H9 (cell line): ENCODE measurements around the gene APCDD1. TPM values are rescaled to one million over a fixed set of nuclear protein-coding genes. Genes with fewer than 3 reads are reported as not detected.

Experiments
- DNase-seq: peaks from one replicate; pipeline ENCODE4 v3.0.0-alpha.2; 2017
- H2AFZ ChIP-seq: one replicate; pipeline ENCODE4 v1.6.1; 2013; ENCODE audit warnings: mild to moderate bottlenecking, low read length, control low read depth, moderate library complexity
- H2AK5ac ChIP-seq: 2 replicates; pipeline ENCODE4 v1.6.1; 2013; ENCODE audit warnings: low read length, control low read depth, mixed read lengths; ENCODE audit not compliant: insufficient read length
- H2BK120ac ChIP-seq: one replicate; pipeline ENCODE4 v1.6.1; 2013; ENCODE audit warnings: low read depth, mild to moderate bottlenecking, low read length, control low read depth, inconsistent platforms; ENCODE audit not compliant: poor library complexity, severe bottlenecking
- H2BK12ac ChIP-seq: 2 replicates; pipeline ENCODE4 v1.6.1; 2013; ENCODE audit warnings: low read length, control low read depth, mixed read lengths, low read depth; ENCODE audit not compliant: insufficient read length
- H2BK15ac ChIP-seq: 2 replicates; pipeline ENCODE4 v1.6.1; 2013; ENCODE audit warnings: low read depth, low read length, control low read depth
- H2BK20ac ChIP-seq: one replicate; pipeline ENCODE4 v1.6.1; 2013; ENCODE audit warnings: low read depth, mild to moderate bottlenecking, low read length, control low read depth, inconsistent platforms; ENCODE audit not compliant: poor library complexity, severe bottlenecking
- H2BK5ac ChIP-seq: 2 replicates; pipeline ENCODE4 v1.6.1; 2013; ENCODE audit warnings: low read length, control low read depth, mixed read lengths; ENCODE audit not compliant: insufficient read length
- H3K14ac ChIP-seq: 2 replicates; pipeline ENCODE4 v1.6.1; 2013; ENCODE audit warnings: low read length, control low read depth; ENCODE audit not compliant: insufficient read depth
- H3K18ac ChIP-seq: 2 replicates; pipeline ENCODE4 v1.6.1; 2013; ENCODE audit warnings: low read depth, mild to moderate bottlenecking, mixed read lengths, low read length, control low read depth; ENCODE audit not compliant: insufficient read length
- H3K23ac ChIP-seq: 2 replicates; pipeline ENCODE4 v1.6.1; 2013; ENCODE audit warnings: low read length, control low read depth, mixed read lengths, low read depth; ENCODE audit not compliant: insufficient read length
- H3K23me2 ChIP-seq: 2 replicates; pipeline ENCODE4 v1.6.1; 2013; ENCODE audit warnings: low read depth, mild to moderate bottlenecking, mixed read lengths, low read length, control low read depth; ENCODE audit not compliant: insufficient read length, poor library complexity, severe bottlenecking
- H3K27ac ChIP-seq: 2 replicates; pipeline ENCODE4 v1.5.1; 2013; ENCODE audit warnings: low read length, control low read depth, mixed read lengths, low read depth; ENCODE audit not compliant: insufficient read length
- H3K27me3 ChIP-seq: 2 replicates; pipeline ENCODE4 v1.6.1; 2013; ENCODE audit warnings: low read length, control low read depth, inconsistent platforms; ENCODE audit not compliant: insufficient read depth
- H3K4ac ChIP-seq: 2 replicates; pipeline ENCODE4 v1.6.1; 2013; ENCODE audit warnings: low read depth, mild to moderate bottlenecking, control low read depth, inconsistent platforms, low read length, moderate library complexity
- H3K4me1 ChIP-seq: 2 replicates; pipeline ENCODE4 v1.6.1; 2013; ENCODE audit warnings: low read length, control low read depth, inconsistent platforms; ENCODE audit not compliant: insufficient read depth
- H3K4me2 ChIP-seq: 2 replicates; pipeline ENCODE4 v1.6.1; 2013; ENCODE audit warnings: low read length, control low read depth, mixed read lengths; ENCODE audit not compliant: insufficient read length, insufficient read depth
- H3K56ac ChIP-seq: 2 replicates; pipeline ENCODE4 v1.6.1; 2013; ENCODE audit warnings: low read depth, mild to moderate bottlenecking, mixed read lengths, low read length, control low read depth; ENCODE audit not compliant: insufficient read length
- H3K79me1 ChIP-seq: 2 replicates; pipeline ENCODE4 v1.6.1; 2013; ENCODE audit warnings: low read depth, mild to moderate bottlenecking, moderate library complexity, low read length, control low read depth, inconsistent platforms; ENCODE audit not compliant: insufficient read depth, poor library complexity, severe bottlenecking
- H3K79me2 ChIP-seq: 2 replicates; pipeline ENCODE4 v1.6.1; 2013; ENCODE audit warnings: low read length, control low read depth, inconsistent platforms; ENCODE audit not compliant: insufficient read depth
- H3K9ac ChIP-seq: 2 replicates; pipeline ENCODE4 v1.6.1; 2013; ENCODE audit warnings: low read length, control low read depth, mixed read lengths; ENCODE audit not compliant: insufficient read length; ENCODE audit errors: extremely low read depth
- H3K9me3 ChIP-seq: one replicate; pipeline ENCODE4 v1.6.1; 2013; ENCODE audit warnings: low read depth, low read length, inconsistent platforms; ENCODE audit not compliant: control insufficient read depth
- H3T11ph ChIP-seq: one replicate; pipeline ENCODE4 v1.6.1; 2013; ENCODE audit warnings: mild to moderate bottlenecking, low read length, control low read depth, inconsistent platforms
- H4K20me1 ChIP-seq: one replicate; pipeline ENCODE4 v1.6.1; 2013; ENCODE audit not compliant: control insufficient read depth, insufficient read length, insufficient read depth
- H4K5ac ChIP-seq: 2 replicates; pipeline ENCODE4 v1.6.1; 2013; ENCODE audit warnings: low read depth, mild to moderate bottlenecking, mixed read lengths, low read length, control low read depth; ENCODE audit not compliant: insufficient read length
- H4K8ac ChIP-seq: replicated peaks from 2 replicates; pipeline ENCODE4 v1.6.1; 2013; ENCODE audit warnings: low read length, control low read depth, mixed read lengths, low read depth; ENCODE audit not compliant: insufficient read length
- H4K91ac ChIP-seq: 2 replicates; pipeline ENCODE4 v1.6.1; 2013; ENCODE audit warnings: low read depth, mild to moderate bottlenecking, moderate library complexity, mixed read lengths, low read length, control low read depth; ENCODE audit not compliant: insufficient read length
- H3K27ac Mint-ChIP-seq, 3 experiments: 2 replicates in 2 of 3; 3 replicates in 1 of 3; pipeline ENCODE4 v1.8.0; 2020 to 2021; ENCODE audit warnings: mixed read lengths in 3 of 3, mild to moderate bottlenecking in 1 of 3, moderate library complexity in 1 of 3
- H3K27me3 Mint-ChIP-seq: 2 replicates; pipeline ENCODE4 v1.8.0; 2021; ENCODE audit warnings: low read depth, mild to moderate bottlenecking, moderate library complexity, mixed read lengths
- H3K36me3 Mint-ChIP-seq, 3 experiments: 2 replicates in 2 of 3; 3 replicates in 1 of 3; pipeline ENCODE4 v1.8.0; 2020 to 2021; ENCODE audit warnings: low read depth in 3 of 3, mixed read lengths in 3 of 3; ENCODE audit not compliant: insufficient read depth in 1 of 3
- H3K4me1 Mint-ChIP-seq, 2 experiments: 2 replicates each; pipeline ENCODE4 v1.8.0; 2020; ENCODE audit warnings: mixed read lengths in 2 of 2
- H3K4me3 Mint-ChIP-seq, 2 experiments: 2 replicates in 1 of 2; 3 replicates in 1 of 2; pipeline ENCODE4 v1.8.0; 2020 to 2021; ENCODE audit warnings: mild to moderate bottlenecking in 2 of 2, mixed read lengths in 2 of 2, moderate library complexity in 1 of 2
- H3K9me3 Mint-ChIP-seq, 2 experiments: 2 replicates in 1 of 2; 3 replicates in 1 of 2; pipeline ENCODE4 v1.8.0; 2020; ENCODE audit warnings: mild to moderate bottlenecking in 2 of 2, mixed read lengths in 2 of 2, moderate library complexity in 1 of 2
- WGBS: extraction: QIAGEN DNeasy Blood & Tissue Kit; methylation state at CpG from one replicate; pipeline ENCODE4 v1.1.7; 2013; ENCODE audit warnings: missing lambda C conversion rate, low lambda C conversion rate, mixed read lengths; ENCODE audit not compliant: insufficient read length; ENCODE audit errors: extremely low coverage; 5-methylcytosine and 5-hydroxymethylcytosine counted together
- total RNA-seq: library from RNA; stranded (reverse); gene quantifications from 2 replicates; pipeline ENCODE4 v1.2.1, GENCODE V29; 2021
- TF ChIP-seq, protein P1 (sequence below): fragments of 200-600 bp; sonication (generic); conservative IDR thresholded peaks from 3 replicates; pipeline ENCODE4 v1.8.0; 2021; ENCODE audit warnings: antibody characterized with exemption, mild to moderate bottlenecking

APCDD1 gene
- total RNA-seq, 1 experiment from 2014 or later: 1.8 TPM

DNA sequence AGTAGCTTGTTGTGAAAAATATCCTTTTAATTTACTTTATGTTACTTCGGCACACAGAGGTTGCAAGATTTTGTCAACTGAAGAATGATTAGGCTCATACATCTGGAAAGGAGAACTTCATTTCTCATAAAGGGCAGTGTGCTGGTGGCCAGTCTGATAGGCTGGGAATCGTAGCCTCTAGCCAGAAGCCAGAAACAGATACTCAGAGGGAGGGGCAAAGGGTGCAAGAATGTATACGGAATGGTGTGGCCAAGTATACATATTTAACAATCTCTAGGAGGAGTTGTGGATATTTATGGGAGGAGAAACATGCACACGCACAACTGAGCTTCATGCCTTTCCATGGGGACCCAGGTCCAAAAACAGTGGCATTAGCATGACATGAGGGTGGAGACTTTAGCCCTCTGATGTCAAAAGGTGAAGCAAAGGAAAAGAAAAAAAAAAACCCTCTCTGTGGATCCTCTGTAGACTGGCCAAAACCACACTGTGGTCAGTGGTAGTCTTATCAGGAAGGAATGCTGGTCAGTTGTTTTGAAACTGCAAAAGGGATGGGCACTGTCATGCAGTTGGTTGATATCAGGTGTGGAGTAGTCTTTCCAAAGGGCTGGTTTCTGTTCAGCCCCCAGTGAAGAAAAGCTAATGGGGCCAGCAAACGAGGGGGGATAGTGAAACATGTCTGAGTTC, 34.9 kb upstream of the APCDD1 start:
- H3K9me3 Mint-ChIP-seq: peaks cover 0 to 3% of the 10 kb centered on the region in 2 experiments; a peak in 4 of 5 replicates
- H3K27ac Mint-ChIP-seq: no peak overlapping the region
- Histone ChIP-seq H2BK12ac (no peak overlapping the region), H3T11ph (no peak overlapping the region), H3K18ac (no peak overlapping the region), H2BK5ac (no peak overlapping the region), H3K23ac (no peak overlapping the region), H3K4me1 (no peaks in the 10 kb centered on the region), H3K56ac (no peak overlapping the region), H3K4me2 (no peak overlapping the region), H3K23me2 (no peaks in the 10 kb centered on the region), H3K27ac (no peak overlapping the region), H3K27me3 (no peaks in the 10 kb centered on the region), H3K4ac (no peak overlapping the region), H4K20me1 (no peaks in the 10 kb centered on the region), H4K5ac (no peak overlapping the region), H2BK15ac (no peak overlapping the region), H3K79me2 (no peaks in the 10 kb centered on the region), H4K91ac (no peak overlapping the region), H2AFZ (no peak overlapping the region), H3K9me3 (no peaks in the 10 kb centered on the region), H3K9ac (no peak overlapping the region), H2BK120ac (no peak overlapping the region), H4K8ac (no peak overlapping the region), H3K14ac (no peak overlapping the region), H3K79me1 (no peaks in the 10 kb centered on the region), H2AK5ac (no peak overlapping the region), H2BK20ac (no peak overlapping the region)
- TF ChIP-seq, protein P1, sequence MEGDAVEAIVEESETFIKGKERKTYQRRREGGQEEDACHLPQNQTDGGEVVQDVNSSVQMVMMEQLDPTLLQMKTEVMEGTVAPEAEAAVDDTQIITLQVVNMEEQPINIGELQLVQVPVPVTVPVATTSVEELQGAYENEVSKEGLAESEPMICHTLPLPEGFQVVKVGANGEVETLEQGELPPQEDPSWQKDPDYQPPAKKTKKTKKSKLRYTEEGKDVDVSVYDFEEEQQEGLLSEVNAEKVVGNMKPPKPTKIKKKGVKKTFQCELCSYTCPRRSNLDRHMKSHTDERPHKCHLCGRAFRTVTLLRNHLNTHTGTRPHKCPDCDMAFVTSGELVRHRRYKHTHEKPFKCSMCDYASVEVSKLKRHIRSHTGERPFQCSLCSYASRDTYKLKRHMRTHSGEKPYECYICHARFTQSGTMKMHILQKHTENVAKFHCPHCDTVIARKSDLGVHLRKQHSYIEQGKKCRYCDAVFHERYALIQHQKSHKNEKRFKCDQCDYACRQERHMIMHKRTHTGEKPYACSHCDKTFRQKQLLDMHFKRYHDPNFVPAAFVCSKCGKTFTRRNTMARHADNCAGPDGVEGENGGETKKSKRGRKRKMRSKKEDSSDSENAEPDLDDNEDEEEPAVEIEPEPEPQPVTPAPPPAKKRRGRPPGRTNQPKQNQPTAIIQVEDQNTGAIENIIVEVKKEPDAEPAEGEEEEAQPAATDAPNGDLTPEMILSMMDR: no peak
- H3K36me3 Mint-ChIP-seq: peaks cover 0 to 3% (median 0%) of the 10 kb centered on the region in 3 experiments; a peak in 1 of 7 replicates
- peaks cover 2% of the 10 kb centered on the region for H3K27me3 Mint-ChIP-seq
- H3K4me3 Mint-ChIP-seq: no peak overlapping the region
- no CpG with 5 or more reads among the region's 5 CpGs for WGBS
- H3K4me1 Mint-ChIP-seq: peaks cover 0 to 5% of the 10 kb centered on the region in 2 experiments; a peak in 2 of 4 replicates
- no peak for DNase-seq
